GM18873 (cell line): ENCODE data around the gene HMGB1.

Experiments used
- ATAC-seq: cut with Tn5 transposase; IDR thresholded peaks from one replicate; pipeline ENCODE4 v1.9.1; 2021; ENCODE audit warnings: mild to moderate bottlenecking, moderate library complexity, moderate number of reproducible peaks; ENCODE audit not compliant: unreplicated experiment, low FRiP score

Gene HMGB1

GRCh38 chr13:30435911-30436451 lies 29.8 kb downstream of the HMGB1 start:
- no peak for ATAC-seq

DNA sequence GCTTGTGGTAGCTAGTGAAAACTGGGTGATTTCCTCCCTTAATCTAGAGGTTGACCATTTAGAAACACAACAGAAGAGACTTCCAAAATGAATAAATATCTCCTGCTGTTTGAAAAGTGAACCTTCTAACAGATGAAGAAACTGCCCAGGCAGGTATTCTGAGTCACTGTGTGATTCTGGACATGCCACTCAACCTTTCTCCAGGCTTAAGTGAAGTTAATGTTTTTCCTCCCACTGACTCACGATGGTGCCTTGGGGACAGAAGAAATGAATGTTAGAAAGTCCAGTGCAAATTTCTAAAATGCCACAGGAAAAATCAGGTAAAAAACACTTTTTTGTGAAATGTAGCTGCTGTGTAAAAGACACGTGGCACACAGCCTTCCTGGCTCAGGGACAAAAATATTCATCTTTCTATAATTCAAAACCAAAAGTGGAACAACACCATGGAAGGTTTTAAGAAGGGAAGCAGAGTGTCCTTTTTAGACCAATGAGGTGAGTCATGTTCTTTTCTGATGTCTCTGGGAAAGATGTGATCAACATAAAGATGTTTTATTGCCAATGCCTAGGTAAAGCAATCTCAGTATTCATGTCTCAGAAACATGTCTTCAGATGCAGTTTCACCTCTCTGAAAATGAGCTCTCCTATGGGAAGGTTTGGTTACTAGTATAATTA lies 34.3 kb downstream of the HMGB1 start:
- ATAC-seq = no peak

- peak; percentile 78 for ATAC-seq
These were observed 35.7 kb downstream of the HMGB1 start for GRCh38 chr13:30429721-30430694.

GRCh38 chr13:30429235-30429634 lies 36.5 kb downstream of the HMGB1 start:
- no peak for ATAC-seq

DNA sequence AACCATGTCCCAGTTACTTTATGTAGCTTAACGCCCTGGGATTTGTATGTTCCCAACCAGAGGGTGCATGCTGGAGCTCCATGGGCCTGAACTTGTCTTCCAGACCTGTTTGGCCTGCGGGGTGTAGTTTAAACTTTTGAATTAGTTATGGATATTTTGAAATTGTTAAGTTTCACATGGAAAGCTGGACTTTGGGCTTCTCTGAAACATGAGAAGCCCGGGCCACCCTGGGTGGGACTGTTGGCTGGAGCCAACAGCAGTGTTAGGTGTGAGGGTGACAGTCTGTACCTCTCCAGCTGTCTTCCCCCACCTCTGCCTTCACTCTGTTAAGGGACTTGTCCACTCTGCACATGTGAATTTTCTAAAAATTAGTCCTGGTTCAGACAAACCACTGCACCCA lies 41.8 kb downstream of the HMGB1 start:
- ATAC-seq = no peak

- ATAC-seq = no peak
These were observed 43.5 kb downstream of the HMGB1 start, which contains the start of gene UBE2L5 for GRCh38 chr13:30422054-30422839. UBE2L5 (plus strand) TSS chr13:30422493; CDS start chr13:30427991, 5,498 bp downstream.

DNA sequence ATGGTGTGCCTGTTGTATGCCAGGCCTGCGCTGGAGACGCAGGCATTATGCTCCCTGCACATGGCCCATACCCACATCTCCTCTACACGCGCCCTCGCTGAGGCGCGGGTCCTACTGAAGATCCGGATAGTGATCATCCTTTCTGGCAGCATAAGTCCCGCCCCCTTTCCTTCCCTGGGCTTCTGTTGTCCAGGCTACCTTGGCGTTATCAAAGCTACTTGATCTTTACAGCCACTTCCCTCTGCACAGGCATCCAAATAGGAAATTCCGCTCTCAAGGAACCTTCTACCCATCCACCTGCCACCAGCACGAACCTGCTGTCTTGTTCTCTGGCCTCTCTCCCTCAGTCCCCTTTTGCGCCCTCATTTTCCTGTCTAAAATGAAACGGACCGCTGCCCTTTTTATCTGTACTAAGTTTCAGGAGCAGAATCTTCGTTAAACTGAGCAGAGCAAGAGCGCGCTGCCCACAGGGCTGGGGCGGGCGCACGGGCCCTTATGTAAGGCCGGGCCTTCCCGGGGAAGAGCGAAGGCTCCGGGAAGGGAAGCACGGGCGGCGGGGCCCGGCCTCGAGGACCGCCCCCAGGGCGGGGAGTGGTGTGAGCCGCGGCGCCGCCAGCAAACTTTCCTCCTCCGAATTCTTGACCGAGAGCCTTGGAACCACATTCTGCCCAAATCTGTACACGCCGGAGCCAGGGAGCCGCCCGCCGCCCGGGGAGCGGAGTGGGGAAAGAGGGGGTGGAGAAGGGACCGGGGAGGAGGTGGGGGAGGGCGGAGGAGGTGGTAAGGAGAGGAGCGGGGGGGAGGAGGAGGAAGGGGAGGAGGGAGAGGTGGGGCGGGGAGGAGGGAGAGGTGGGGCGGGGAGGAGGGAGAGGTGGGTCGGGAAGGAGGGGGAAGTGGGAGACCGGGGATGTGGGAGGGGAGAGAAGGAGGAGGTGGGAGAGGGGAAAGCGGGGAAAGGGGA lies 44.4 kb downstream of the HMGB1 start:
- no peak for ATAC-seq

DNA sequence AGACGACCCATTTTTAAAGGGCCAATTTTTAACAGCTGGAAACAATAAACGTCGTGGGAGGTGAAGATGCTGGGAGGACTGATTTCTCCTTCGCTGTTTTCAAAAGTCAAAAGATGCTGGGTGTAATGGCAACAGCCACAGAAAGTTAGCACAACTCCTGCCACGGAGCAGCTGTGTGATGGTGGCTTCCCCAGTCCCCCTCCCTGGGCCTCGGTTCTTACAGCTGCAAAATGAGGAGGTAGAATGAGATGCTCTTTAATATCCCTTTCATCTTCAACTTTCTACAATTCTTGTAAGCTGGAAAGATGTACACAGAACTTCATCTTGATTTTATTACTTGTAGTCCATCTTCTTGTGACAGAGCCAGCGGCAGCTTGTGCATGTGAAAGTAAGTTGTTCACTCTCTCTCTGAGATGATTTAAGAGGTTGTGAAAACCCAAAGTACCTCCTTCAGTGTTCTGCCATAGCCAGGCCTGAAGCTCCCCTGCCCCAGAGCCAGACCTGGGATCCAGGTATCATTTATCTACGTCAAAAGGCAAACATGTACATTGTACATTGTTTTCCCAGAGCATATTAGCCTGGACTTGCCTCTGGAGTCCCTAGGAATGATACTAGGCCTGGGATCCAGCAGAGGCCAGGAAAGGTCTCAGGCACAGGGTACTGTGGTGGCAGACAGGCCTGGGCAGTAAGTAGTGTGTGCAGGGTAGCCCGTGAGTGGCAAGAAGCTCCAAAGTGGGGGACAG lies 46.8 kb downstream of the HMGB1 start:
- ATAC-seq = no peak

DNA sequence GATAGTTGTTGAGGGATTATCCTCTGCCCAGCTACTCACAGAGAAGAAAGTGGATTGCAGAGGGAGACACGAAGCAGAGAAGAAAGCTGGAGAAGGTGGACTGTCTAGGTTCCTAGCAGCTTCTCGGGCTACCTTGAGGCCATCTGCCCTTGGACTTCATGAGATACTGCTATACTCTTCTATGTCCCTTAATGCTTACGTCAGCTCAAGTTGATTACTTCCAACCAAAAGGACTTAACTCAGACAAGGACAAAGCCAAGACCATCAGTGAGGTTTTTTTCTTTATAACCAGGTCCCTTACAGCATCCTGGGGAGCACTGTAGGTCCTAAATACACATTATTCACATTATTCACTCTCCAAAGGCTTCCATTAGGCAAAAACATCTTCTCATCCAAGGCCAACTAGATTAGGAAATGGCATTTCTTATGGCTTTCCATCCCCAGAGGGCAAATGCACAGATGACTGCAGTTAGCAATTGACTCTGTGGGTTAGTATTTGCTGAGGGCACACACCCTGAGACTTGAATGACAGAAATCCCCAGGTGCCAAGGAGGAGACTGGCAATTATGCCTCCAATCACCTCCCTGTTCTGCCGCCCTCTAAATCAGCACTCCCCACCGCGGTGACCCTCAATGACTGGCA lies 47.5 kb downstream of the HMGB1 start:
- ATAC-seq = no peak

DNA sequence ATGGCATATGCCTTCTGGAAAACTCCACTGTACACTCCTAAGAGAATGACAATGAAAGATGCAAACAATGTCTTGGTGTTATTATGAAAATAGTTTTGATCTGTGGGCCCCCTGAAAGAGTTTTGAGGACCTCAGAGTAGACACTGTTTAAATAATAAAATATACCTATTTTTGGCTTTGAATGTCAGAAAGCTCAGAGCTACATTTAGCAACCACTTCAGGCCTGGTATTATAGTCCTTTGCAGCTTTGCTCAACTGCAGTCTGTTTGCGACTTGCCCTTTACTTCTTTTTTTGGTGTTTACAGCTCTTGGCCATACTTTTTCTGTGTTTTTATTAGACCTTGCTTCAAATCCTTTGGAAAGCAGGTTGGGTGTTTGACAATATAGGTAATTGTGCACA lies 49.3 kb downstream of the HMGB1 start:
- no peak for ATAC-seq

GRCh38 chr13:30415430-30416030 lies 50.2 kb downstream of the HMGB1 start:
- peak; percentile 77 for ATAC-seq

DNA sequence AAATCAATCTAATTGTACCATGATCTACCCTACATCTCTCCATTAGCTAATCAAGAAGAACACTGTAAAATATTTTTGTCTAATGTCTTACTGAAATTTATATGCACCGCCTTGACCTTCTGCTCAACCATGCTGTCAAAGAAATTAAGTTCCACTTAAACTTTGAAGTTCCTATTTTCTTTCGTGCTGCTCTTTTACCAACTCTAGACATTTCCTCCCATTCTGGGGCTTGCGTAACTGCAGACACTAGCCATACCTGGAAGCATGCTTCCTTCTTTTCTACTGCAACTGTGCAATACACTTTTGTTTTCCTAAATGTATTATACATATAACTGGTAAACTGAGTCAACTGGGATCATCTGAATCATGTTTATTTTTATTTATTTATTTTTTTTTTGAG lies 51.9 kb downstream of the HMGB1 start:
- ATAC-seq = no peak

GRCh38 chr13:30412346-30412745 lies 53.4 kb downstream of the HMGB1 start:
- no peak for ATAC-seq

DNA sequence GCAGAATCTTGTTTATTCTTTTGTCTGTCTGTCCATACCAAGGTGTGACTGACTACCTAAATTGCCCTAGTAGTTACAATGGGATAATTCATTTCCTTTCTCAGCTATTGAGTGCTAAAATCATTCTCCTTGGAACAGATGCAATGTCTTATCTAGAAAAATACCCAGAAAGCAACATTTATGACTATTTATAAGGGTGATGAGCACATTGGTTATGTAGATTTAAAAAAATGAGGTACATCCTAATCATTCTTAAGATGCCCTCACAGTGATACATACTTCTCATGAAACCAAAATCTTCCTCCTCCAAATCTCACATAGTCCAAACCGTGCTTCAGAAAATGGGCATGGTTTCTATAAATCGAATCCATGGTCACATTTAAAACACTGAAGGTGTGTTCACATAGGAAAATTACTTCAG lies 55.0 kb downstream of the HMGB1 start:
- no peak for ATAC-seq

DNA sequence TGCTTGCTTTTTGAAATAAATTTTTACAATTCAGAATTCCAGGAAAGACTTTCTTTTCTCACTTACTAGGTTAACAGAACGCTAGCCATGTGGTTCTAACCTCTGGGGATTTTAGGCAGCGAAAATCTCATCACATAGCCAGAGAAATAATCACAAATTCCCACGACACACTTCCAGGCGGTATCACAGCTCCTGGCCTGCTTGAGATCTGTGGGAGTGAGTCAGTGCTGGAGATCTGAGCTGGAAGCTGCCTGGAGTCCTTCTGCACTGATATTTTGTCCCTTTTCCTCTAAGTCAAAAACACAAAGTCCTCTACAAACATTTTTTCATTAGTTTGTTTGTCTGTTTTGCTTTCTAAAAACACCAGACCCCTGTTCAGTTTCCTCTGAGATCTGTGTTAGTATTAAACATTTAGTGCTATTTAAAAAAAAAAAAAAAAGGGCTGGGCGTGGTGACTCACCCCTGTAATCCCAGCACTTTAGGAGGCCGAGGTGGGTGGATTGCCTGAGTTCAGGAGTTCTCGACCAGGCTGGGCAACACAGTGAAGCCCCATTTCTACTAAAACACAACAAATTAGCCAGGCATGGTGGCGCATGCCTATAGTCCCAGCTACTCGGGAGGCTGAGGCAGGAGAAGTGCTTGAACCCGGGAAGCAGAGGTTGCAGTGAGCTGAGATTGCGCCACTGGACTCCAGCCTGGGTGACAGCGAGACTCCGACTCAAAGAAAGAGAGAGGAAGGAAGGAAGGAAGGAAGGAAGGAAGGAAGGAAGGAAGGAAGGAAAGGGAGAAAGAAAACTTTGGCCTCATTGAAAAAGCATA lies 55.6 kb downstream of the HMGB1 start:
- no peak for ATAC-seq

- ATAC-seq = no peak
These were observed 57.2 kb downstream of the HMGB1 start for GRCh38 chr13:30408319-30409101.
